IMR-90 (cell line): ENCODE results near the gene ZNF286A.
"Not testable (repeated sequence)": the region's sequence is repeated elsewhere in the genome, so short reads cannot be mapped to it uniquely, and the experiment has no call there.

Experiments used
- ELK1 ChIP-seq: fragments of 150-350 bp; IDR thresholded peaks from 2 replicates; pipeline ENCODE4 v1.6.1; 2016; ENCODE audit warnings: low read depth, mild to moderate bottlenecking, low read length, moderate library complexity, borderline replicate concordance
- NFE2L2 ChIP-seq: fragments of 150-350 bp; IDR thresholded peaks from 2 replicates; pipeline ENCODE4 v1.6.1; 2016; ENCODE audit warnings: low read depth, mild to moderate bottlenecking, low read length
- POLR2A ChIP-seq: IDR thresholded peaks from 2 replicates; pipeline ENCODE4 v1.6.1; 2012; ENCODE audit warnings: mild to moderate bottlenecking, low read depth, low read length
- RAD21 ChIP-seq: IDR thresholded peaks from 2 replicates; pipeline ENCODE4 v1.6.1; 2012; ENCODE audit warnings: low read length, improper control_type of control experiment
- RCOR1 ChIP-seq: IDR thresholded peaks from 2 replicates; pipeline ENCODE4 v1.6.1; 2012; ENCODE audit warnings: mild to moderate bottlenecking, low read length, improper control_type of control experiment; ENCODE audit not compliant: insufficient replicate concordance
- RFX5 ChIP-seq: IDR thresholded peaks from 2 replicates; pipeline ENCODE4 v1.8.0; 2012; ENCODE audit warnings: low read depth, mild to moderate bottlenecking, low read length, moderate library complexity
- TF ChIP-seq, protein P1 (sequence below): conservative IDR thresholded peaks from 2 replicates; pipeline ENCODE4 v1.5.1; 2012; ENCODE audit warnings: mild to moderate bottlenecking, low read depth, low read length, improper control_type of control experiment

DNA sequence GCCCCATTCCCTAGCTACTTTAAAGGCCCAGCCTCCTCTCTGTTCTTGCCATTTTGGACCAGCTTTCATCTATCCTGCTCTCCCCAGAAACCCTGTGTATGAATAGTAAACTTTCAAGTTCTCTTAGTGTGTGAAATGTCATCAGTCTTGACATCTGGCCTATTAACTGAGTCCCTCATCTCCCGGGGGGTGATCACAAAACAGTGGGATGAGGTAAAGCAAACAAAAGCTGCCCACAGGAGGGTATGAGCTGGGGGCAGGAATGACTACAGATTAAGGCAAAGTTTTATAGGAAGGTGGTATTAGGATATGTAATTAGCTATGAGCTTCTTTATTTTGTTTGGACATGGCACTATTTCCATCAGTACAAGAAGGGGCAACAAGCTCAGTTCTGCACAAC lies 24.9 kb upstream of the ZNF286A start:
- TF ChIP-seq, protein P1, sequence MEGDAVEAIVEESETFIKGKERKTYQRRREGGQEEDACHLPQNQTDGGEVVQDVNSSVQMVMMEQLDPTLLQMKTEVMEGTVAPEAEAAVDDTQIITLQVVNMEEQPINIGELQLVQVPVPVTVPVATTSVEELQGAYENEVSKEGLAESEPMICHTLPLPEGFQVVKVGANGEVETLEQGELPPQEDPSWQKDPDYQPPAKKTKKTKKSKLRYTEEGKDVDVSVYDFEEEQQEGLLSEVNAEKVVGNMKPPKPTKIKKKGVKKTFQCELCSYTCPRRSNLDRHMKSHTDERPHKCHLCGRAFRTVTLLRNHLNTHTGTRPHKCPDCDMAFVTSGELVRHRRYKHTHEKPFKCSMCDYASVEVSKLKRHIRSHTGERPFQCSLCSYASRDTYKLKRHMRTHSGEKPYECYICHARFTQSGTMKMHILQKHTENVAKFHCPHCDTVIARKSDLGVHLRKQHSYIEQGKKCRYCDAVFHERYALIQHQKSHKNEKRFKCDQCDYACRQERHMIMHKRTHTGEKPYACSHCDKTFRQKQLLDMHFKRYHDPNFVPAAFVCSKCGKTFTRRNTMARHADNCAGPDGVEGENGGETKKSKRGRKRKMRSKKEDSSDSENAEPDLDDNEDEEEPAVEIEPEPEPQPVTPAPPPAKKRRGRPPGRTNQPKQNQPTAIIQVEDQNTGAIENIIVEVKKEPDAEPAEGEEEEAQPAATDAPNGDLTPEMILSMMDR = not testable (repeated sequence)
- TF ChIP-seq POLR2A, ELK1, RCOR1, RFX5, NFE2L2, RAD21: not testable (repeated sequence)
